Measurements from ENCODE around the gene ANO9.
"Not testable (repeated sequence)": the region's sequence is repeated elsewhere in the genome, so short reads cannot be mapped to it uniquely, and the experiment has no call there.

Gene ANO9

DNA sequence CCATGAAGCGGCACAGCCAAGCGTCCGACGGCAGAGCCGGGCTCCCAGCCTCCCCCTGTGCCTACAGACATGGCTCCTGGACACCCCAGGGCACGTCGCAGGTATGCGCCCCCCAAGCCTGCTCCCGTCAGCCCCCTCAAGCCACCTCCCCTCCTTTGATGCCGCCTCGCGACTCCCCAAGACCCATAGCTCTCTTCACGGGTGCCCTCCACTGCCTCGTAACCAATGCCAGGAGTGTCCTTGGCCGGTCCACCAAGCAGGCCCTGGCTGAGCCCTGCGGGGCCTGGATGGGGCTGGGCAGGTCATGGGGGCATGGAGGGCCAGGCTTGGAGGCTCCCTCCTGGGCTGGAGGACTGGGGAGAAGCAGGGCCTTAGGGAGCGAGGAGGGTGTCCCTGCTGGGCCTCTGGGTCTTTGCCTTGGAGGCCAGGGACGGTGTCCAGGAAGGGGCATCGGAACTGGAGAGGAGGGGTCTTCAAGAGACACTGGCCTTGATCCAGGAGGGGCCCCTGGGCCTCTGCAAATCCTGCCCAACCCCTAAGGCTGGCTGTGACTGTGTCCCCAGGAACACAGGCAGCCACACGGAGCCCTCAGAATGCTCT lies 9.2 kb downstream of the ANO9 start:
- no peak for DNase-seq (ENCODE audit: low read depth)
- TF ChIP-seq, protein P1, sequence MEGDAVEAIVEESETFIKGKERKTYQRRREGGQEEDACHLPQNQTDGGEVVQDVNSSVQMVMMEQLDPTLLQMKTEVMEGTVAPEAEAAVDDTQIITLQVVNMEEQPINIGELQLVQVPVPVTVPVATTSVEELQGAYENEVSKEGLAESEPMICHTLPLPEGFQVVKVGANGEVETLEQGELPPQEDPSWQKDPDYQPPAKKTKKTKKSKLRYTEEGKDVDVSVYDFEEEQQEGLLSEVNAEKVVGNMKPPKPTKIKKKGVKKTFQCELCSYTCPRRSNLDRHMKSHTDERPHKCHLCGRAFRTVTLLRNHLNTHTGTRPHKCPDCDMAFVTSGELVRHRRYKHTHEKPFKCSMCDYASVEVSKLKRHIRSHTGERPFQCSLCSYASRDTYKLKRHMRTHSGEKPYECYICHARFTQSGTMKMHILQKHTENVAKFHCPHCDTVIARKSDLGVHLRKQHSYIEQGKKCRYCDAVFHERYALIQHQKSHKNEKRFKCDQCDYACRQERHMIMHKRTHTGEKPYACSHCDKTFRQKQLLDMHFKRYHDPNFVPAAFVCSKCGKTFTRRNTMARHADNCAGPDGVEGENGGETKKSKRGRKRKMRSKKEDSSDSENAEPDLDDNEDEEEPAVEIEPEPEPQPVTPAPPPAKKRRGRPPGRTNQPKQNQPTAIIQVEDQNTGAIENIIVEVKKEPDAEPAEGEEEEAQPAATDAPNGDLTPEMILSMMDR (IDR thresholded peaks at IDR 0.05; ENCODE audit: low read depth, low read length, missing control alignments), result no peak
- H3K4me3 ChIP-seq (ENCODE audit: low read depth, low read length), result no peak overlapping the region

DNA sequence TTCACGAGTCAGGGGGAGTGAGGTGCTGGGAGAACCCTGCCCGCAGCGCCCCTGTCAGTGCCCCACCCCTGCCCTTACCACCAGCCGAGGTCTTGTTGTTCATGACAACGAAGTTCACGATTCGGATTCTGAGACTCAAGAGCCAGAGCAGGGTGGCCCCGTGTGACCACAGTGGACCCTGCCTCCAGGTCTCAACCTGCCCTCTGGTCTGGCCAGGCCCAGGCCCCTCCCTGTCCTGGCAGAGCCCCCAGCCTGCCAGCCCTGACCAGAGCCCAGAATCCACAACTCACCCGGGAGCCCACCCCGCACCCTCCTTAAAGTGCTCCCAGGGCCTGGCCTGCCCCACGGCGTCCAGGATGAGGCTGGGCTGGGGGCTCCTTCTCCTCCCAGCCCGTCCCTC lies 9.9 kb downstream of the ANO9 start:
- H3K4me3 ChIP-seq (ENCODE audit: low read depth, low read length), result no peak overlapping the region
- TF ChIP-seq, protein P1 (IDR thresholded peaks at IDR 0.05; ENCODE audit: low read depth, low read length, missing control alignments), result no peak
- DNase-seq (ENCODE audit: low read depth), result no peak

DNA sequence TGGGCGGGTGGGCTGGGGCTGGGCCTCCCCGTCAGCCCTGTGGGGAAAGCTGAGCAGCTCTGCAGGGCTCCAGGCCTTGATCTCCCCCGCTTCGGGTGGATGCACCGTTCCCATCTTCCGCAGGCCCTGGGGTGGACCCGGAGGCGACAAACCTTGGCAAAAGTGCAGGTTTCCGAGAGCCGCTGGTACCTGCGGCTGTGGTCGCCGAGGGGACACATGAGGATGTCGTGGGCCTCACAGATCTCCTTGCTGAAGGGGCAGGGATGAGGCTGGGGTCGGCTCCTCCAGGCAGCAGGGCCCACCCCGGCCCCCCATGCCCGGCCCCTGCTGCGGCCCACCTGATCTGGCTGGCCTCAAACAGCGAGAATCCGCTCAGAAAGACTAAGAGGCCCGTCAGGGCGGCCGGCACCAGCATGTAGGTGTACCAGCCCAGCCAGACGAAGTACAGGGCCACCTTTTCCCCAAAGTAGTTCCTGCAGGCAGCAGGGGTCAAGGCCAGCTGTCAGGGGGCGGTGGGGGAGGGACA lies 11.8 kb downstream of the ANO9 start:
- H3K4me3 ChIP-seq (ENCODE audit: low read depth, low read length), result no peak overlapping the region
- TF ChIP-seq, protein P1 (IDR thresholded peaks at IDR 0.05; ENCODE audit: low read depth, low read length, missing control alignments), result no peak
- DNase-seq (ENCODE audit: low read depth), result no peak

DNA sequence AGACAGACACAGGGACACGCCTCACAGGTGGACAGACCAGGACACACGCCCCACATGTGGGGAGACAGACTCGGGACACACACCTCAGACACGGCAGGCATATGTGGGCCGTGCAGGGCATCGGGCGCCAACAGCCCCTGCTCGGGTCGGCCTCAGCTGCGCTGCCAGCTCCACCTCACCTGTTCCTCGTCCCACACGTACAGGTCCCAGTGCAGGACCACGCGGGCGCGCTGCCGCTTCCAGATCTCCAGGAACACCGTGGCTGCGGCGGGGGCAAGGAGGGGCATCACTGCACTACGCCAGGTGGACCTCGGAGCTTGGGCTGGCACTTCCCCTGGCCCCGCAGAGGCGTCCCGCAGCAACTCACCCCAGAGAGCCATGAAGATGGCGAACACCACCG lies 12.4 kb downstream of the ANO9 start:
- no peak overlapping the region for H3K4me3 ChIP-seq (ENCODE audit: low read depth, low read length)
- no peak for DNase-seq (ENCODE audit: low read depth)
- TF ChIP-seq, protein P1 (IDR thresholded peaks at IDR 0.05; ENCODE audit: low read depth, low read length, missing control alignments), result no peak

DNA sequence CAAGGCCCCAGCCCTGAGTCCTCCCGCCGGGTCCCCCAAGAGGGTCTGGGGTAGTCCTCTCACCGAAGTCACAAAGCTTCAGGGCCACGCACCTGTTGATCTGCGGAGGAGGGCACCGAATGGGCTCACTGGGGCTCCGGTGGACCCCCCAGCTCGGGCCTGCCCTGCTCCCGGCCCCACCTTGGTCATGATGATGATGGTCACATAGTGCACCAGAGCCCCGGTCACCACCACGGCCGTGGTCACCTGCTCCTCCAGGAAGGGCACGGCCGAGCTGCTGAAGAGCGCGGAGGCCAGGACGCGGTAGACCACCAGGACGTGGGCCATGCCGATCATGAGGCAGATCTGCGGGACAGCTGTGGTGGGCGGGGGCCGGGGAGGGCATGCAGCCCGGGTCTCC lies 13.5 kb downstream of the ANO9 start:
- no peak for DNase-seq (ENCODE audit: low read depth)
- no peak overlapping the region for H3K4me3 ChIP-seq (ENCODE audit: low read depth, low read length)
- TF ChIP-seq, protein P1 (IDR thresholded peaks at IDR 0.05; ENCODE audit: low read depth, low read length, missing control alignments), result no peak

DNA sequence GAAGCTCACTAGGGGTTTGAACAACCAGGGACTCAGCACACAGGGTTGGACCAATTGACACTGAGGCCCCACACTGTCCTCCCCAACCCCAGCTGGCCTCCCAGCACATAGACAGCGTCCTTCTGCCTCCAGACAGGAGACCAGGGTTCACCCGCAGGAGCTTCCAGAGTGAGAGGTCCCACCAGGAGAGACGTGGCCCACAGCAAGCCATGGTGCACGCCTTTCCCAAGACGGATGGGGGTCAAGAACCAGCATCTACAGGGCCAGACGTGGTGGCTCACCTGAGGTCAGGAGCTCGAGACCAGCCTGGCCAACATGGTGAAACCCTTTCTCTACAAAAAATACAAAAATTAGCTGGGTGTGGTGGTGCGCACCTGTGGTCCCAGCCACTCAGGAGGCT lies 15.0 kb downstream of the ANO9 start:
- TF ChIP-seq, protein P1 (IDR thresholded peaks at IDR 0.05; ENCODE audit: low read depth, low read length, missing control alignments), result no peak
- H3K4me3 ChIP-seq (ENCODE audit: low read depth, low read length), result no peak overlapping the region
- no peak for DNase-seq (ENCODE audit: low read depth)

DNA sequence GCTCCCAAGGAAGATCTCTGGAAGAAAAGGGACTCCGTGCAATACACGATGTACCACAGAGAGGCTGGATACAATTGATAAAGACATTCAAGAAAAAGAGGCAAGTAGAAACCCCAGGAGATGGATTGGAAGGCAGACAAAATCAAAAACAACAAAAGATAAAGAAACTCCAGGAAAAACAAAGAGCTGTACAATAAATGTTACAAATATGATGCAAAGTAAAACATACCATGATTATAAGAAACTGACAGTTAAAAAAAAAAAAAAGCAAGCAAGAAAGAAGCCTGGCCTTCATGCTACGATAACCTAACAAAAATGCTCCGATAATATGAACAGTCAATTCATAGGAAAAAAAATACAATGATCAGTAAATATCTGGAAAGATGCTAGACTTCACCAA lies 16.5 kb downstream of the ANO9 start:
- no peak overlapping the region for H3K4me3 ChIP-seq (ENCODE audit: low read depth, low read length)
- TF ChIP-seq, protein P1 (IDR thresholded peaks at IDR 0.05; ENCODE audit: low read depth, low read length, missing control alignments), result no peak
- DNase-seq (ENCODE audit: low read depth), result no peak

DNA sequence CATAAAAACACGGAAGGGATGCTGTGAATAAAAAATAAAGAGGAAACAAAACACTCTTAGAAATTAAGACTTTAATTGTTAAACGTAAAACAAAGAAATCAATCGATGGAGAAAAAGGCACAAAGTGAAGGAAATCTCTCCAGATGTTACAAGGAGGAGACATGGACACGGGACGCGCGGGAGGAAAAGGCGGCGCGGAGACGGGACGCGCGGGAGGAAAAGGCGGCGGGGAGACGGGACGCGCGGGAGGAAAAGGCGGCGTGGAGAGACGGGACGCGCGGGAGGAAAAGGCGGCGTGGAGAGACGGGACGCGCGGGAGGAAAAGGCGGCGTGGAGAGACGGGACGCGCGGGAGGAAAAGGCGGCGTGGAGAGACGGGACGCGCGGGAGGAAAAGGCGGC lies 17.0 kb downstream of the ANO9 start:
- DNase-seq (ENCODE audit: low read depth); H3K4me3 ChIP-seq (ENCODE audit: low read depth, low read length): not testable (repeated sequence)
